T-helper 2 cell treated with Interferon-gamma antibody and Interleukin-4, amounts not matched to agents 5 μg/mL and 100 μg/mL, for 36 hours (primary cell): ENCODE results near the gene ARMC5.

Experiments used
- DNase-seq: peaks from one replicate; pipeline ENCODE4 v3.0.0; 2021; ENCODE audit warnings: low spot score
- H3K27ac Mint-ChIP-seq: one replicate; pipeline ENCODE4 v1.8.0; 2021; ENCODE audit warnings: mild to moderate bottlenecking, mixed read lengths
- H3K27me3 Mint-ChIP-seq: one replicate; pipeline ENCODE4 v1.8.0; 2021; ENCODE audit warnings: low read depth, mixed read lengths
- H3K36me3 Mint-ChIP-seq: one replicate; pipeline ENCODE4 v1.8.0; 2021; ENCODE audit warnings: low read depth, mixed read lengths
- H3K4me1 Mint-ChIP-seq: one replicate; pipeline ENCODE4 v1.8.0; 2021; ENCODE audit warnings: low read depth, mixed read lengths
- H3K4me3 Mint-ChIP-seq: one replicate; pipeline ENCODE4 v1.8.0; 2022; ENCODE audit warnings: mild to moderate bottlenecking, moderate library complexity, mixed read lengths
- H3K9me3 Mint-ChIP-seq: one replicate; pipeline ENCODE4 v1.8.0; 2021; ENCODE audit warnings: mixed read lengths

The ARMC5 gene

GRCh38 chr16:31461201-31461920, 2.1 kb downstream of the ARMC5 start:
- H3K36me3 Mint-ChIP-seq: peaks cover 29% of the 10 kb centered on the region
- peak overlapping the region; percentile 92 for H3K27ac Mint-ChIP-seq
- peaks cover 24% of the 10 kb centered on the region for H3K4me1 Mint-ChIP-seq
- no peaks in the 10 kb centered on the region for H3K9me3 Mint-ChIP-seq
- peak overlapping the region; percentile 36 for H3K4me3 Mint-ChIP-seq
- no peaks in the 10 kb centered on the region for H3K27me3 Mint-ChIP-seq
- DNase-seq: no peak

GRCh38 chr16:31461921-31462804, 2.9 kb downstream of the ARMC5 start:
- no peaks in the 10 kb centered on the region for H3K27me3 Mint-ChIP-seq
- peaks cover 23% of the 10 kb centered on the region for H3K4me1 Mint-ChIP-seq
- DNase-seq: no peak
- no peaks in the 10 kb centered on the region for H3K9me3 Mint-ChIP-seq
- no peak overlapping the region for H3K4me3 Mint-ChIP-seq
- peaks cover 29% of the 10 kb centered on the region for H3K36me3 Mint-ChIP-seq
- no peak overlapping the region for H3K27ac Mint-ChIP-seq

- H3K36me3 Mint-ChIP-seq: peaks cover 26% of the 10 kb centered on the region
- DNase-seq: no peak
- no peak overlapping the region for H3K4me3 Mint-ChIP-seq
- H3K4me1 Mint-ChIP-seq: peaks cover 24% of the 10 kb centered on the region
- H3K9me3 Mint-ChIP-seq: no peaks in the 10 kb centered on the region
- no peak overlapping the region for H3K27ac Mint-ChIP-seq
- H3K27me3 Mint-ChIP-seq: no peaks in the 10 kb centered on the region
Measured at GRCh38 chr16:31464348-31464769, 5.1 kb downstream of the ARMC5 start.

GRCh38 chr16:31464781-31465260, 5.5 kb downstream of the ARMC5 start:
- no peaks in the 10 kb centered on the region for H3K9me3 Mint-ChIP-seq
- no peak overlapping the region for H3K4me3 Mint-ChIP-seq
- peaks cover 26% of the 10 kb centered on the region for H3K36me3 Mint-ChIP-seq
- peaks cover 24% of the 10 kb centered on the region for H3K4me1 Mint-ChIP-seq
- no peaks in the 10 kb centered on the region for H3K27me3 Mint-ChIP-seq
- H3K27ac Mint-ChIP-seq: no peak overlapping the region
- DNase-seq: no peak

- H3K4me3 Mint-ChIP-seq: no peak overlapping the region
- no peak overlapping the region for H3K27ac Mint-ChIP-seq
- H3K9me3 Mint-ChIP-seq: no peaks in the 10 kb centered on the region
- DNase-seq: no peak
- H3K36me3 Mint-ChIP-seq: peaks cover 26% of the 10 kb centered on the region
- H3K4me1 Mint-ChIP-seq: peaks cover 16% of the 10 kb centered on the region
- peaks cover 3% of the 10 kb centered on the region for H3K27me3 Mint-ChIP-seq
Measured at GRCh38 chr16:31465788-31466370, 6.6 kb downstream of the ARMC5 start.

GRCh38 chr16:31466381-31466841, 7.1 kb downstream of the ARMC5 start:
- no peak overlapping the region for H3K27ac Mint-ChIP-seq
- no peaks in the 10 kb centered on the region for H3K9me3 Mint-ChIP-seq
- peaks cover 26% of the 10 kb centered on the region for H3K36me3 Mint-ChIP-seq
- H3K4me3 Mint-ChIP-seq: no peak overlapping the region
- no peak for DNase-seq
- H3K4me1 Mint-ChIP-seq: peaks cover 12% of the 10 kb centered on the region
- peaks cover 8% of the 10 kb centered on the region for H3K27me3 Mint-ChIP-seq

GRCh38 chr16:31467151-31467773, 8.0 kb downstream of the ARMC5 start:
- peak overlapping the region; percentile 34 for H3K27ac Mint-ChIP-seq
- H3K4me3 Mint-ChIP-seq: no peak overlapping the region
- H3K27me3 Mint-ChIP-seq: peaks cover 11% of the 10 kb centered on the region
- no peaks in the 10 kb centered on the region for H3K9me3 Mint-ChIP-seq
- H3K36me3 Mint-ChIP-seq: peaks cover 26% of the 10 kb centered on the region
- DNase-seq: no peak
- H3K4me1 Mint-ChIP-seq: peaks cover 12% of the 10 kb centered on the region

- peaks cover 12% of the 10 kb centered on the region for H3K4me1 Mint-ChIP-seq
- H3K4me3 Mint-ChIP-seq: no peak overlapping the region
Measured at GRCh38 chr16:31467858-31468257, 8.6 kb downstream of the ARMC5 start.

GRCh38 chr16:31470615-31471014, 11.3 kb downstream of the ARMC5 start:
- no peak overlapping the region for H3K4me3 Mint-ChIP-seq
- no peak for DNase-seq
- H3K9me3 Mint-ChIP-seq: no peaks in the 10 kb centered on the region
- H3K4me1 Mint-ChIP-seq: peaks cover 12% of the 10 kb centered on the region
- H3K27ac Mint-ChIP-seq: no peak overlapping the region
- peaks cover 9% of the 10 kb centered on the region for H3K36me3 Mint-ChIP-seq
- H3K27me3 Mint-ChIP-seq: peaks cover 31% of the 10 kb centered on the region

More at GRCh38 chr16:31467858-31468257, 8.6 kb downstream of the ARMC5 start:
- Mint-ChIP-seq H3K36me3 (peaks cover 23% of the 10 kb centered on the region), H3K27me3 (peaks cover 16% of the 10 kb centered on the region), H3K9me3 (no peaks in the 10 kb centered on the region), H3K27ac (peak overlapping the region; percentile 34)
- no peak for DNase-seq

GRCh38 chr16:31471241-31471874, 12.1 kb downstream of the ARMC5 start:
- no peaks in the 10 kb centered on the region for H3K9me3 Mint-ChIP-seq
- no peak overlapping the region for H3K27ac Mint-ChIP-seq
- H3K4me3 Mint-ChIP-seq: no peak overlapping the region
- H3K36me3 Mint-ChIP-seq: peaks cover 9% of the 10 kb centered on the region
- H3K27me3 Mint-ChIP-seq: peaks cover 34% of the 10 kb centered on the region
- no peak for DNase-seq
- peaks cover 16% of the 10 kb centered on the region for H3K4me1 Mint-ChIP-seq

- Mint-ChIP-seq H3K9me3 (no peaks in the 10 kb centered on the region), H3K27me3 (peaks cover 35% of the 10 kb centered on the region), H3K4me3 (peak within 1 kb of the TSS; percentile 71), H3K27ac (no peak within 1 kb of the TSS), H3K4me1 (peaks cover 16% of the 10 kb centered on the region), H3K36me3 (peaks cover 5% of the 10 kb centered on the region)
- no peak for DNase-seq
Measured at GRCh38 chr16:31471875-31472708, 12.8 kb downstream of the ARMC5 start, which contains the start of gene TGFB1I1. Gene TGFB1I1 (plus strand): TSS chr16:31472152. CDS start chr16:31472189, 37 bp downstream.

- Mint-ChIP-seq H3K27ac (no peak overlapping the region), H3K4me1 (peaks cover 10% of the 10 kb centered on the region), H3K4me3 (peak overlapping the region; percentile 71), H3K9me3 (no peaks in the 10 kb centered on the region), H3K27me3 (peaks cover 36% of the 10 kb centered on the region), H3K36me3 (peaks cover 2% of the 10 kb centered on the region)
- peak; percentile 30 for DNase-seq
Measured at GRCh38 chr16:31472709-31473203, 13.5 kb downstream of the ARMC5 start.
